Gastroesophageal sphincter (tissue), 3 donors: ENCODE measurements around the gene YWHAH.

ENCODE experiments used
- EP300 ChIP-seq: sonication (generic); formaldehyde crosslinking; IDR thresholded peaks from one replicate; pipeline ENCODE4 v1.6.1; 2017; ENCODE audit warnings: antibody characterized with exemption, mild to moderate bottlenecking
- POLR2AphosphoS5 ChIP-seq: sonication (generic); formaldehyde crosslinking; IDR thresholded peaks from one replicate; pipeline ENCODE4 v1.6.1; 2017; ENCODE audit warnings: antibody characterized with exemption
- TF ChIP-seq, protein P1 (sequence below), 4 experiments: fragments of 200-600 bp in 2 of 4; fragments of 450-650 bp in 2 of 4; sonication (generic) in 1 of 4; IDR thresholded peaks; one replicate each; pipeline ENCODE4 v1.5.1; 2017 to 2019; ENCODE audit warnings: antibody characterized with exemption in 4 of 4, mild to moderate bottlenecking in 2 of 4, moderate library complexity in 2 of 4

DNA sequence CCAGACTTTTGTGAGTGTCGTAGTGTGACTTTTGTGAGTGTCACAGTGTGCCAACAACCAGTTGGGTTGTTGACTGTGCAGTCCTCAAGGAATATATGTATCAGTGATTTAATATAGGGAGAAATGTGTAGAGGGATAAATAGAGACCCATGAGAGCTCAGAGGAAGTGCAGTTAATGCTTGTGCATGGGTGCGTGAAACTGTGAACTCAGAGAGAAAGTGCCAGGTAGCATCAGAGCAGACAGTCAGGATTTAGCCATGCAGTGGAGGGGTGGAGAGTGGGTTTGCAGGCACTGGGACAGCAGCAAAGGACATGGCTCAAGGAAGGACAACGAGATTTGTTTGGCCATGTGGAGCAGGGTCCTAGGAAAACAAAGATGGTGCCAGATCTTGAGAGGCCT, 33.6 kb downstream of the YWHAH start:
- TF ChIP-seq, protein P1, sequence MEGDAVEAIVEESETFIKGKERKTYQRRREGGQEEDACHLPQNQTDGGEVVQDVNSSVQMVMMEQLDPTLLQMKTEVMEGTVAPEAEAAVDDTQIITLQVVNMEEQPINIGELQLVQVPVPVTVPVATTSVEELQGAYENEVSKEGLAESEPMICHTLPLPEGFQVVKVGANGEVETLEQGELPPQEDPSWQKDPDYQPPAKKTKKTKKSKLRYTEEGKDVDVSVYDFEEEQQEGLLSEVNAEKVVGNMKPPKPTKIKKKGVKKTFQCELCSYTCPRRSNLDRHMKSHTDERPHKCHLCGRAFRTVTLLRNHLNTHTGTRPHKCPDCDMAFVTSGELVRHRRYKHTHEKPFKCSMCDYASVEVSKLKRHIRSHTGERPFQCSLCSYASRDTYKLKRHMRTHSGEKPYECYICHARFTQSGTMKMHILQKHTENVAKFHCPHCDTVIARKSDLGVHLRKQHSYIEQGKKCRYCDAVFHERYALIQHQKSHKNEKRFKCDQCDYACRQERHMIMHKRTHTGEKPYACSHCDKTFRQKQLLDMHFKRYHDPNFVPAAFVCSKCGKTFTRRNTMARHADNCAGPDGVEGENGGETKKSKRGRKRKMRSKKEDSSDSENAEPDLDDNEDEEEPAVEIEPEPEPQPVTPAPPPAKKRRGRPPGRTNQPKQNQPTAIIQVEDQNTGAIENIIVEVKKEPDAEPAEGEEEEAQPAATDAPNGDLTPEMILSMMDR (IDR thresholded peaks at IDR 0.05) = no peak
- TF ChIP-seq POLR2AphosphoS5 = no peak
- no peak for TF ChIP-seq EP300
